Neuronal stem cell (in vitro differentiated cells): ENCODE data around the gene GRAP.
A peak's percentile ranks its signal among the peaks of the same experiment; 100 is the strongest.

Experiments
- DNase-seq: peaks from one replicate; pipeline ENCODE4 v3.0.0-alpha.2; 2013; ENCODE audit warnings: low spot score
- H2AFZ ChIP-seq: one replicate; pipeline ENCODE4 v1.6.1; 2013; ENCODE audit warnings: mild to moderate bottlenecking, low read length, inconsistent platforms
- H2AK5ac ChIP-seq: 2 replicates; pipeline ENCODE4 v1.6.1; 2013; ENCODE audit warnings: low read depth, mild to moderate bottlenecking, inconsistent platforms, low read length, moderate library complexity, mixed read lengths
- H2BK120ac ChIP-seq: 2 replicates; pipeline ENCODE4 v1.6.1; 2013; ENCODE audit warnings: low read depth, mild to moderate bottlenecking, inconsistent platforms, low read length, moderate library complexity, mixed read lengths
- H2BK12ac ChIP-seq: one replicate; pipeline ENCODE4 v1.6.1; 2013; ENCODE audit warnings: low read length, inconsistent platforms
- H2BK15ac ChIP-seq: 2 replicates; pipeline ENCODE4 v1.6.1; 2013; ENCODE audit warnings: mild to moderate bottlenecking, low read length, inconsistent platforms, mixed read lengths
- H2BK5ac ChIP-seq: one replicate; pipeline ENCODE4 v1.6.1; 2013; ENCODE audit warnings: inconsistent platforms, mild to moderate bottlenecking, low read length, moderate library complexity
- H3K14ac ChIP-seq: one replicate; pipeline ENCODE4 v1.6.1; 2013; ENCODE audit warnings: low read length, inconsistent platforms
- H3K18ac ChIP-seq: 2 replicates; pipeline ENCODE4 v1.6.1; 2013; ENCODE audit warnings: low read length, inconsistent platforms
- H3K23ac ChIP-seq: 2 replicates; pipeline ENCODE4 v1.6.1; 2013; ENCODE audit warnings: low read depth, mild to moderate bottlenecking, mixed read lengths, low read length, inconsistent platforms; ENCODE audit not compliant: poor library complexity
- H3K27ac ChIP-seq: replicated peaks from 3 replicates; pipeline ENCODE4 v1.5.1; 2013; ENCODE audit warnings: low read length, inconsistent platforms
- H3K27me3 ChIP-seq, 3 experiments: 2 replicates each; pipeline ENCODE4 v1.6.1; 2013; ENCODE audit warnings: low read length in 3 of 3, mild to moderate bottlenecking in 2 of 3, inconsistent platforms in 1 of 3, low read depth in 1 of 3, mixed read lengths in 1 of 3, moderate library complexity in 1 of 3; ENCODE audit not compliant: control insufficient read depth in 3 of 3, insufficient read depth in 3 of 3
- H3K36me3 ChIP-seq, 2 donors: replicated peaks in 1 of 2; 2 replicates each; pipeline ENCODE4 v1.6.1; 2013; ENCODE audit warnings: low read length in 2 of 2; ENCODE audit not compliant: control insufficient read depth in 2 of 2, insufficient read depth in 2 of 2
- H3K4ac ChIP-seq: 2 replicates; pipeline ENCODE4 v1.6.1; 2013; ENCODE audit warnings: inconsistent platforms, mild to moderate bottlenecking, low read length, moderate library complexity
- H3K4me1 ChIP-seq, 2 donors: 1 replicate in 1 of 2; 2 replicates in 1 of 2; pipeline ENCODE4 v1.6.1; 2013; ENCODE audit warnings: low read length in 2 of 2, low read depth in 1 of 2; ENCODE audit not compliant: control insufficient read depth in 2 of 2, insufficient read depth in 1 of 2
- H3K4me2 ChIP-seq: one replicate; pipeline ENCODE4 v1.6.1; 2013; ENCODE audit warnings: mild to moderate bottlenecking, low read length, inconsistent platforms; ENCODE audit not compliant: insufficient read depth, poor library complexity, severe bottlenecking
- H3K4me3 ChIP-seq, 2 donors: 2 replicates each; pipeline ENCODE4 v1.5.1; 2013; ENCODE audit warnings: low read length in 2 of 2, mild to moderate bottlenecking in 2 of 2, inconsistent platforms in 1 of 2, moderate library complexity in 1 of 2
- H3K79me1 ChIP-seq: one replicate; pipeline ENCODE4 v1.6.1; 2013; ENCODE audit warnings: low read depth, mild to moderate bottlenecking, inconsistent platforms, low read length, moderate library complexity
- H3K9ac ChIP-seq: one replicate; pipeline ENCODE4 v1.6.1; 2013; ENCODE audit warnings: mild to moderate bottlenecking, low read depth, low read length, inconsistent platforms; ENCODE audit not compliant: poor library complexity
- H3K9me3 ChIP-seq, 2 donors: replicated peaks in 1 of 2; 2 replicates each; pipeline versions ENCODE3 to v1.6.1; 2013; ENCODE audit warnings: low read length in 2 of 2, mild to moderate bottlenecking in 2 of 2, inconsistent platforms in 1 of 2, low read depth in 1 of 2, mixed read lengths in 1 of 2, moderate library complexity in 1 of 2; ENCODE audit not compliant: control insufficient read depth in 2 of 2, insufficient read depth in 1 of 2
- H4K8ac ChIP-seq: one replicate; pipeline ENCODE4 v1.6.1; 2013; ENCODE audit warnings: low read depth, mild to moderate bottlenecking, inconsistent platforms, low read length, moderate library complexity
- H4K91ac ChIP-seq: one replicate; pipeline ENCODE4 v1.6.1; 2013; ENCODE audit warnings: low read length, low read depth, mild to moderate bottlenecking, inconsistent platforms; ENCODE audit not compliant: poor library complexity
- WGBS, 2 donors: extraction: QIAGEN DNeasy Blood & Tissue Kit; methylation state at CpG; one replicate each; pipeline ENCODE4 v1.1.7; 2013; ENCODE audit warnings: missing lambda C conversion rate in 2 of 2, mixed read lengths in 1 of 2; ENCODE audit not compliant: insufficient read length in 2 of 2, insufficient replicate concordance in 1 of 2; ENCODE audit errors: extremely low coverage in 2 of 2; 5-methylcytosine and 5-hydroxymethylcytosine counted together

Gene GRAP

DNA sequence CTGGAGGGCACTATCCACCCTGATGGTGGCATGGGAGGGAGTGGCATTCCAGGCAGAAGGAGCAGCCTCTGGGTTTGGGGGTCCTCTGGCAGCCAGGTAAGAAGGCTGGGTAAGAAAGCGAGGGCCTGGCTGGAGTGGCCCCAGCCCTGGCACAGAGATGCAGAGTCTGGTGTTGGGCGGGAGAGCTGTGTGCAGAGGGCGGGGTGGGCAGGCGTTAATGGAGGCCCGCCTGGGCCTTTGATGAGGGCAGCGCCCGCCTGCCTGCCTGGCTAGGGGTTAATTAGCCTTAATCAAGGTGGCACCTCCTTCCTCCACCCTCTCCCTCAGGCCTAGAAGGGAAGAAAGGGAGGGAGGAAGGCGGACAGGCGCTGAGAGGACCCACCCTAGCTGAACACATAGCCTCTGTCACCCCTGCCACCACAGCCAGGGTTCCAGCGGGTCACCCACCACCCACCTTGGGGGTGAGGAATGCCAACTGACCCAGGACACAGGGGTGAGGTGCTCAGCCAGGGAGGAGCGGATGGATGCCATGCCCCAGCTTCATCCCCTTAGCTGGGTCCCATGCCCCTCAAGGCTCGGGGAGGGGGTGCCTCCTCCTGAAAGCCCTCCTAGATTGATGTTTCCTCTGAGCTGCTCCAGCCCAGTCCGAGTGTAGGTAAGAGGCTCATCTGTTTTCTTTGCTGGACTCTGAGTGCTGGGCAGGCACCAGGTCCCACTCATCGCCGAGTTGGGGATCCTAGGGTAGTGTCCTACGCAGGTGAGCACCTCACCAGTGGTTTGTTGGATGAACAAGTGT lies 28.8 kb downstream of the GRAP start:
- H3K4ac ChIP-seq = no peak overlapping the region
- H2BK15ac ChIP-seq = peak overlapping the region; percentile 75
- H4K91ac ChIP-seq = no peak overlapping the region
- peak overlapping the region; percentile 72 for H2BK120ac ChIP-seq
- DNase-seq = no peak
- H3K14ac ChIP-seq = peak overlapping the region; percentile 56
- peak overlapping the region; percentile 99 for H2AK5ac ChIP-seq
- H3K36me3 ChIP-seq = no peaks in the 10 kb centered on the region
- no peak overlapping the region for H3K27ac ChIP-seq
- no peak overlapping the region for H3K4me2 ChIP-seq
- no peaks in the 10 kb centered on the region for H3K9me3 ChIP-seq
- peaks cover 0 to 9% (median 0%) of the 10 kb centered on the region in 3 experiments for H3K27me3 ChIP-seq
- no peak overlapping the region for H3K4me3 ChIP-seq
- H2AFZ ChIP-seq = no peak overlapping the region
- H3K4me1 ChIP-seq = peaks cover 0 to 8% of the 10 kb centered on the region in 2 donors
- no peak overlapping the region for H3K9ac ChIP-seq
- peak overlapping the region; percentile 65 for H3K18ac ChIP-seq
- no CpG with 5 or more reads among the region's 16 CpGs for WGBS, 2 donors
- H3K23ac ChIP-seq = peak overlapping the region; percentile 73
- H3K79me1 ChIP-seq = peaks cover 2% of the 10 kb centered on the region
- H4K8ac ChIP-seq = peak overlapping the region; percentile 23
- H2BK5ac ChIP-seq = no peak overlapping the region
- H2BK12ac ChIP-seq = peak overlapping the region; percentile 58

- peak overlapping the region; percentile 85 for H4K91ac ChIP-seq
- no peak overlapping the region for H2BK5ac ChIP-seq
- no peak overlapping the region for H2AFZ ChIP-seq
- H3K27ac ChIP-seq = no peak overlapping the region
- peak overlapping the region; percentile 99 for H2AK5ac ChIP-seq
- H2BK12ac ChIP-seq = peak overlapping the region; percentile 58
- DNase-seq = no peak
- H3K79me1 ChIP-seq = peaks cover 2% of the 10 kb centered on the region
- peaks cover 0 to 13% (median 0%) of the 10 kb centered on the region in 3 experiments for H3K27me3 ChIP-seq
- peak overlapping the region; percentile 72 for H2BK120ac ChIP-seq
- peak overlapping the region; percentile 73 for H3K23ac ChIP-seq
- H4K8ac ChIP-seq = peak overlapping the region; percentile 23
- H3K14ac ChIP-seq = peak overlapping the region; percentile 56
- no peak overlapping the region for H3K4me2 ChIP-seq
- H3K4me1 ChIP-seq = peaks cover 0 to 8% of the 10 kb centered on the region in 2 donors
- no peaks in the 10 kb centered on the region for H3K36me3 ChIP-seq
- H3K4ac ChIP-seq = peak overlapping the region; percentile 84
- no CpG with 5 or more reads among the region's 12 CpGs for WGBS, 2 donors
- peak overlapping the region; percentile 75 for H2BK15ac ChIP-seq
- H3K4me3 ChIP-seq = no peak overlapping the region
- H3K9me3 ChIP-seq = no peaks in the 10 kb centered on the region
- H3K18ac ChIP-seq = peak overlapping the region; percentile 52
- peak overlapping the region; percentile 70 for H3K9ac ChIP-seq
These were observed 29.4 kb downstream of the GRAP start for GRCh38 chr17:19017401-19017800.

- H3K9ac ChIP-seq = peak overlapping the region; percentile 21
- H2AK5ac ChIP-seq = peak overlapping the region; percentile 99
- H3K9me3 ChIP-seq = no peaks in the 10 kb centered on the region
- H3K4ac ChIP-seq = peak overlapping the region; percentile 84
- H2BK12ac ChIP-seq = peak overlapping the region; percentile 98
- H3K79me1 ChIP-seq = no peaks in the 10 kb centered on the region
- H3K23ac ChIP-seq = peak overlapping the region; percentile 73
- WGBS, 2 donors = no CpG with 5 or more reads among the region's 7 CpGs
- peak overlapping the region; percentile 75 for H2BK15ac ChIP-seq
- peak overlapping the region; percentile 56 for H3K14ac ChIP-seq
- no peak for DNase-seq
- H3K36me3 ChIP-seq = no peaks in the 10 kb centered on the region
- H3K4me3 ChIP-seq = no peak overlapping the region
- H2BK120ac ChIP-seq = peak overlapping the region; percentile 72
- no peak overlapping the region for H2AFZ ChIP-seq
- peak overlapping the region; percentile 85 for H4K91ac ChIP-seq
- H2BK5ac ChIP-seq = peak overlapping the region; percentile 66
- peaks cover 0 to 7% of the 10 kb centered on the region in 2 donors for H3K4me1 ChIP-seq
- no peak overlapping the region for H3K4me2 ChIP-seq
- H4K8ac ChIP-seq = peak overlapping the region; percentile 43
- peaks cover 0 to 13% (median 0%) of the 10 kb centered on the region in 3 experiments for H3K27me3 ChIP-seq
- no peak overlapping the region for H3K27ac ChIP-seq
- H3K18ac ChIP-seq = peak overlapping the region; percentile 52
These were observed 29.9 kb downstream of the GRAP start for GRCh38 chr17:19016881-19017280.

- H4K91ac ChIP-seq = no peak overlapping the region
- no peak overlapping the region for H4K8ac ChIP-seq
These were observed 30.5 kb downstream of the GRAP start for GRCh38 chr17:19016297-19016696.

More at GRCh38 chr17:19016297-19016696, 30.5 kb downstream of the GRAP start:
- Histone ChIP-seq H3K9ac (peak overlapping the region; percentile 0), H3K4me1 (peaks cover 0 to 7% of the 10 kb centered on the region in 2 donors), H3K4me3 (no peak overlapping the region), H3K18ac (peak overlapping the region; percentile 24), H3K23ac (no peak overlapping the region), H2BK5ac (peak overlapping the region; percentile 66), H3K4me2 (no peak overlapping the region), H3K4ac (no peak overlapping the region), H3K9me3 (no peaks in the 10 kb centered on the region), H2AFZ (no peak overlapping the region), H3K27me3 (peaks cover 0 to 13% (median 0%) of the 10 kb centered on the region in 3 experiments), H3K27ac (no peak overlapping the region), H2BK15ac (no peak overlapping the region), H2AK5ac (peak overlapping the region; percentile 99), H2BK12ac (peak overlapping the region; percentile 98), H2BK120ac (peak overlapping the region; percentile 72), H3K14ac (no peak overlapping the region), H3K36me3 (no peaks in the 10 kb centered on the region), H3K79me1 (no peaks in the 10 kb centered on the region)
- no CpG with 5 or more reads among the region's 8 CpGs for WGBS, 2 donors
- no peak for DNase-seq
